OCI-LY1 (cell line): Measurements from ENCODE around the gene TMEM178B.
"Not testable (repeated sequence)": the region's sequence is repeated elsewhere in the genome, so short reads cannot be mapped to it uniquely, and the experiment has no call there.

ENCODE experiments used
- H2AFZ ChIP-seq: fragments of 200-600 bp; sonication (generic), shearing (Covaris generic); 2 replicates; pipeline ENCODE4 v1.6.0; 2014; ENCODE audit warnings: antibody characterized with exemption, mild to moderate bottlenecking, low read length
- H3F3A ChIP-seq: fragments of 200-600 bp; sonication (generic), shearing (Covaris generic); 2 replicates; pipeline ENCODE4 v1.6.0; 2014; ENCODE audit warnings: mild to moderate bottlenecking, antibody characterized with exemption, low read length, moderate library complexity; ENCODE audit not compliant: insufficient read depth
- H3K27ac ChIP-seq: fragments of 200-600 bp; sonication (generic); 2 replicates; pipeline ENCODE4 v1.5.1; 2014; ENCODE audit warnings: low read length, mixed run types, mild to moderate bottlenecking, low read depth; ENCODE audit not compliant: poor library complexity, severe bottlenecking
- H3K27me3 ChIP-seq: fragments of 200-600 bp; sonication (generic); 2 replicates; pipeline ENCODE4 v1.6.0; 2014; ENCODE audit warnings: antibody characterized with exemption, mild to moderate bottlenecking, low read length, moderate library complexity; ENCODE audit not compliant: insufficient read depth
- H3K36me3 ChIP-seq: fragments of 200-600 bp; sonication (generic); 2 replicates; pipeline ENCODE4 v1.6.1; 2014; ENCODE audit warnings: mild to moderate bottlenecking, antibody characterized with exemption, low read length, moderate library complexity, mixed read lengths; ENCODE audit not compliant: insufficient read depth
- H3K4me1 ChIP-seq: fragments of 200-600 bp; sonication (generic); 2 replicates; pipeline ENCODE4 v1.5.1; 2014; ENCODE audit warnings: mild to moderate bottlenecking, low read length, moderate library complexity; ENCODE audit not compliant: insufficient read depth, severe bottlenecking
- H3K4me2 ChIP-seq: fragments of 200-600 bp; sonication (generic), shearing (Covaris generic); 2 replicates; pipeline ENCODE4 v1.6.1; 2014; ENCODE audit warnings: low read length
- H3K4me3 ChIP-seq: fragments of 200-600 bp; sonication (generic); 2 replicates; pipeline ENCODE4 v1.5.1; 2014; ENCODE audit warnings: low read length, low read depth, mild to moderate bottlenecking, mixed read lengths; ENCODE audit not compliant: poor library complexity, severe bottlenecking
- H3K79me2 ChIP-seq: fragments of 200-600 bp; shearing (Covaris generic); 2 replicates; pipeline ENCODE4 v1.6.1; 2016; ENCODE audit warnings: mixed run types, low read length, mixed read lengths; ENCODE audit not compliant: insufficient read depth
- H3K9ac ChIP-seq: fragments of 200-600 bp; sonication (generic), shearing (Covaris generic); 2 replicates; pipeline ENCODE4 v1.6.1; 2014; ENCODE audit warnings: mild to moderate bottlenecking, low read length, mixed read lengths
- H3K9me2 ChIP-seq: fragments of 200-600 bp; sonication (generic), shearing (Covaris generic); 2 replicates; pipeline ENCODE4 v1.6.1; 2014; ENCODE audit warnings: low read depth, mild to moderate bottlenecking, low read length, mixed read lengths
- H3K9me3 ChIP-seq: fragments of 200-600 bp; shearing (Covaris generic); 2 replicates; pipeline ENCODE4 v1.6.1; 2014; ENCODE audit warnings: low read length, mixed read lengths
- H4K20me1 ChIP-seq: fragments of 200-600 bp; sonication (generic), shearing (Covaris generic); 2 replicates; pipeline ENCODE4 v1.6.0; 2016; ENCODE audit warnings: mild to moderate bottlenecking, low read length; ENCODE audit not compliant: insufficient read depth
- CTCF ChIP-seq: fragments of 200-600 bp; sonication (generic), shearing (Covaris generic); IDR thresholded peaks from 2 replicates; pipeline ENCODE4 v1.5.1; 2017; ENCODE audit warnings: mild to moderate bottlenecking, antibody characterized with exemption, low read length, moderate library complexity, mixed read lengths
- EZH2 ChIP-seq: fragments of 200-600 bp; sonication (generic), shearing (Covaris generic); IDR thresholded peaks from 2 replicates; pipeline ENCODE4 v1.8.0; 2017; ENCODE audit warnings: borderline replicate concordance, mixed run types, mild to moderate bottlenecking, antibody characterized with exemption, low read length, moderate library complexity, mixed read lengths

Gene TMEM178B

DNA sequence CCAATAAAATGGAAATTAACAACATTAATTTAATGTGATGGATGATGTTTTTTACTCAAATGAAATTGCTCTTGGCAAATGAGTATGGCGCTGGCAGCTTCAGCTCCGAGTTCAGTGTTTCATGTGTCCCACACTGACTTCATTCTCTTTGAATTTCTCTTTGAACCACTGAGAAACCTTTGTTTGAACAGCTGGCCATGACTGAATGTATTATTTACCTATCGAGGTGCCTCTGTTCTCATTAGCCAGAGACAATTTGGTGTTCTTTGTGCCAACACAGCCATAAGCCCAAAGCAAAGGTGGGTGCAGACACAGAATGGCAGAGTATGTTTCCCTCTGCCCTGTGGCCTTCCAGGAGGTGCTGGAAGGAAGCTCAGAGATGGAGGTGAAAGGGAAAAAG is 42.1 kb downstream of the TMEM178B start:
- H3K9me2 ChIP-seq: no peaks in the 10 kb centered on the region
- no peak overlapping the region for H3K27ac ChIP-seq
- H3K4me3 ChIP-seq: no peak overlapping the region
- no peaks in the 10 kb centered on the region for H3K79me2 ChIP-seq
- H3K9ac ChIP-seq: no peak overlapping the region
- no peaks in the 10 kb centered on the region for H3K36me3 ChIP-seq
- H3K27me3 ChIP-seq: no peaks in the 10 kb centered on the region
- H4K20me1 ChIP-seq: no peaks in the 10 kb centered on the region
- no peaks in the 10 kb centered on the region for H3K4me1 ChIP-seq
- no peaks in the 10 kb centered on the region for H3K9me3 ChIP-seq
- H3K4me2 ChIP-seq: no peak overlapping the region
- no peak overlapping the region for H2AFZ ChIP-seq
- no peak for TF ChIP-seq CTCF
- TF ChIP-seq EZH2: no peak
- no peaks in the 10 kb centered on the region for H3F3A ChIP-seq

- not testable (repeated sequence) for H3K4me3 ChIP-seq
These were observed 42.8 kb downstream of the TMEM178B start for GRCh38 chr7:141116661-141117060.

DNA sequence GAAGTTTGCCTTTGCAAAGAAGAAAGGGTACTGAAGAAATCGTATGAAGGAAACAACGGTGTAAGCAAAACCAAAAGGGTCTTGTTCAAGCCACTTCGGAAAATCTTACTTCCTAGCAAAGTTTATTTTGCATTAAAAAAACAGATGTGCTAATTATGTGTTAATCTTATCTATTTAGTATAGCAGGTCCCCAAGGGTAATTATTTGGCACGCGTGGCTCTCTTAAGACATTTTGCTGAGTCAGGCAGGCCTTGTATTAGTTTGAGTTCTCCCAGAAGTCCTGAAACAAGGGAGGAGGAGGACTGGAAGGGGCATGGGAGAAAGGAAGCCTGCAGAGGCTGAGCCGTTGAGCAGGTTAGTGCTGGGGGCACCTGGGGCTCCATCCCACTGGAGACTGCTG is 44.9 kb downstream of the TMEM178B start:
- no peak overlapping the region for H3K27ac ChIP-seq
- no peaks in the 10 kb centered on the region for H3K36me3 ChIP-seq
- no peak overlapping the region for H3K4me2 ChIP-seq
- H3F3A ChIP-seq: no peaks in the 10 kb centered on the region
- no peaks in the 10 kb centered on the region for H3K9me3 ChIP-seq
- H3K9me2 ChIP-seq: no peaks in the 10 kb centered on the region
- TF ChIP-seq EZH2 (no peak), CTCF (no peak)
- H3K27me3 ChIP-seq: no peaks in the 10 kb centered on the region
- H3K79me2 ChIP-seq: no peaks in the 10 kb centered on the region
- H4K20me1 ChIP-seq: no peaks in the 10 kb centered on the region
- H3K4me1 ChIP-seq: no peaks in the 10 kb centered on the region
- no peak overlapping the region for H3K9ac ChIP-seq
- H2AFZ ChIP-seq: no peak overlapping the region
- no peak overlapping the region for H3K4me3 ChIP-seq

More at GRCh38 chr7:141116661-141117060, 42.8 kb downstream of the TMEM178B start:
- H3K79me2 ChIP-seq, H3K9me3 ChIP-seq, H3K27me3 ChIP-seq, H3F3A ChIP-seq, H3K27ac ChIP-seq, H4K20me1 ChIP-seq, H2AFZ ChIP-seq, H3K9ac ChIP-seq, H3K36me3 ChIP-seq, H3K4me2 ChIP-seq, H3K4me1 ChIP-seq, H3K9me2 ChIP-seq: not testable (repeated sequence)

DNA sequence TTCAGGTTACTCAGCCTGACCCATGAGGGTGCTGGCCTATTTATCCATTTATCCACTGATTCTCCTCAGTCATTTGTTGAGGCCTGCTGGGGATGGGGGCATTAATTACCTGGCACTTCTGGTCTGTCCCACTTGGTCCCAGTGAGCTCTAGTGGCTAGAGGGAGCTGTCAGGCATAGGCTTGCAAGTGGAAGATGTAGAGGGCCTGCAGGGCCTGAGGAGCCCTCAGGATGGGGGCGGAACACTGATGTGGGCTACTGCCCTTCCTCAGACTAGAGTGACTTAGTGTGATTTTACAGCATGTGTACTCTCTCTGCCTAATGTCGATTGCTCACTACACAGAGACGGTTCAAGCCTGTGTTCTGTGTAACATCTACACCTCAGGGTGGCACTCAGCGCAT is 45.3 kb downstream of the TMEM178B start:
- Histone ChIP-seq H2AFZ (no peak overlapping the region), H3K4me3 (no peak overlapping the region), H3K36me3 (no peaks in the 10 kb centered on the region), H3K9me2 (no peaks in the 10 kb centered on the region), H3K79me2 (no peaks in the 10 kb centered on the region), H4K20me1 (no peaks in the 10 kb centered on the region), H3K9ac (no peak overlapping the region), H3K4me2 (no peak overlapping the region), H3K27ac (no peak overlapping the region), H3K4me1 (no peaks in the 10 kb centered on the region), H3K9me3 (no peaks in the 10 kb centered on the region), H3K27me3 (no peaks in the 10 kb centered on the region), H3F3A (no peaks in the 10 kb centered on the region)
- TF ChIP-seq CTCF (no peak), EZH2 (no peak)
